ENCODE data around the gene GPR6.

The GPR6 gene

DNA sequence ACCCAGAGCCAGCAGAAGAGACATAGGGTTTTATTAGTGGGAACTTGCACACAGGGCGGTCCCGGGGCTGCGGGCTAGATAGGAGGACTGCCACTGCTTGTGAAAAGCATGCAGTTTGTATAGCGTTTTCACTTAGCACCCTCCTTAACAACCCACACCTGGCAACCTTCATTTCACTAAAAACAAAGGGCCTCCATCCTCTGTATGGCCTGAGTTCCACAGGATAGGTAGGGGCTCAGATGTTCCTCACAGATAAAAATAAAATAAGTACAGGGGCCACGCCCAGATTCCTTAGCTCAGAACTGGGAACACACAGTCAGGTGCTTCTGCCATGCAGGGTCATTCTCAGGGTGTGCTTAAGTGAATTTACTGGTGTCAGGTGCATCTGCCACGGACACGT lies 39.8 kb downstream of the GPR6 start:
- TF ChIP-seq SPI1 (IDR thresholded peaks at IDR 0.05; ENCODE audit: borderline replicate concordance, low read depth): no peak
- no peak for TF ChIP-seq POLR2AphosphoS5 (IDR thresholded peaks at IDR 0.05; ENCODE audit: low read depth)
- TF ChIP-seq, protein P1, sequence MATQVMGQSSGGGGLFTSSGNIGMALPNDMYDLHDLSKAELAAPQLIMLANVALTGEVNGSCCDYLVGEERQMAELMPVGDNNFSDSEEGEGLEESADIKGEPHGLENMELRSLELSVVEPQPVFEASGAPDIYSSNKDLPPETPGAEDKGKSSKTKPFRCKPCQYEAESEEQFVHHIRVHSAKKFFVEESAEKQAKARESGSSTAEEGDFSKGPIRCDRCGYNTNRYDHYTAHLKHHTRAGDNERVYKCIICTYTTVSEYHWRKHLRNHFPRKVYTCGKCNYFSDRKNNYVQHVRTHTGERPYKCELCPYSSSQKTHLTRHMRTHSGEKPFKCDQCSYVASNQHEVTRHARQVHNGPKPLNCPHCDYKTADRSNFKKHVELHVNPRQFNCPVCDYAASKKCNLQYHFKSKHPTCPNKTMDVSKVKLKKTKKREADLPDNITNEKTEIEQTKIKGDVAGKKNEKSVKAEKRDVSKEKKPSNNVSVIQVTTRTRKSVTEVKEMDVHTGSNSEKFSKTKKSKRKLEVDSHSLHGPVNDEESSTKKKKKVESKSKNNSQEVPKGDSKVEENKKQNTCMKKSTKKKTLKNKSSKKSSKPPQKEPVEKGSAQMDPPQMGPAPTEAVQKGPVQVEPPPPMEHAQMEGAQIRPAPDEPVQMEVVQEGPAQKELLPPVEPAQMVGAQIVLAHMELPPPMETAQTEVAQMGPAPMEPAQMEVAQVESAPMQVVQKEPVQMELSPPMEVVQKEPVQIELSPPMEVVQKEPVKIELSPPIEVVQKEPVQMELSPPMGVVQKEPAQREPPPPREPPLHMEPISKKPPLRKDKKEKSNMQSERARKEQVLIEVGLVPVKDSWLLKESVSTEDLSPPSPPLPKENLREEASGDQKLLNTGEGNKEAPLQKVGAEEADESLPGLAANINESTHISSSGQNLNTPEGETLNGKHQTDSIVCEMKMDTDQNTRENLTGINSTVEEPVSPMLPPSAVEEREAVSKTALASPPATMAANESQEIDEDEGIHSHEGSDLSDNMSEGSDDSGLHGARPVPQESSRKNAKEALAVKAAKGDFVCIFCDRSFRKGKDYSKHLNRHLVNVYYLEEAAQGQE (IDR thresholded peaks at IDR 0.05; ENCODE audit: insufficient replicate concordance, low read depth): no peak
- TF ChIP-seq GABPA (IDR thresholded peaks at IDR 0.05; ENCODE audit: low read depth): no peak
- TF ChIP-seq, protein P2, sequence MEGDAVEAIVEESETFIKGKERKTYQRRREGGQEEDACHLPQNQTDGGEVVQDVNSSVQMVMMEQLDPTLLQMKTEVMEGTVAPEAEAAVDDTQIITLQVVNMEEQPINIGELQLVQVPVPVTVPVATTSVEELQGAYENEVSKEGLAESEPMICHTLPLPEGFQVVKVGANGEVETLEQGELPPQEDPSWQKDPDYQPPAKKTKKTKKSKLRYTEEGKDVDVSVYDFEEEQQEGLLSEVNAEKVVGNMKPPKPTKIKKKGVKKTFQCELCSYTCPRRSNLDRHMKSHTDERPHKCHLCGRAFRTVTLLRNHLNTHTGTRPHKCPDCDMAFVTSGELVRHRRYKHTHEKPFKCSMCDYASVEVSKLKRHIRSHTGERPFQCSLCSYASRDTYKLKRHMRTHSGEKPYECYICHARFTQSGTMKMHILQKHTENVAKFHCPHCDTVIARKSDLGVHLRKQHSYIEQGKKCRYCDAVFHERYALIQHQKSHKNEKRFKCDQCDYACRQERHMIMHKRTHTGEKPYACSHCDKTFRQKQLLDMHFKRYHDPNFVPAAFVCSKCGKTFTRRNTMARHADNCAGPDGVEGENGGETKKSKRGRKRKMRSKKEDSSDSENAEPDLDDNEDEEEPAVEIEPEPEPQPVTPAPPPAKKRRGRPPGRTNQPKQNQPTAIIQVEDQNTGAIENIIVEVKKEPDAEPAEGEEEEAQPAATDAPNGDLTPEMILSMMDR (IDR thresholded peaks at IDR 0.05; ENCODE audit: insufficient read depth, low read length): no peak
- Histone ChIP-seq H3K27ac (replicated peaks) (no peak overlapping the region), H3K27me3 (ENCODE audit: insufficient read depth, poor library complexity, severe bottlenecking) (no peaks in the 10 kb centered on the region), H3K4me3 (replicated peaks; ENCODE audit: insufficient read depth, low read length) (no peak overlapping the region)
- no peak for DNase-seq (ENCODE audit: low read depth in 1 of 2, low spot score in 1 of 2)

DNA sequence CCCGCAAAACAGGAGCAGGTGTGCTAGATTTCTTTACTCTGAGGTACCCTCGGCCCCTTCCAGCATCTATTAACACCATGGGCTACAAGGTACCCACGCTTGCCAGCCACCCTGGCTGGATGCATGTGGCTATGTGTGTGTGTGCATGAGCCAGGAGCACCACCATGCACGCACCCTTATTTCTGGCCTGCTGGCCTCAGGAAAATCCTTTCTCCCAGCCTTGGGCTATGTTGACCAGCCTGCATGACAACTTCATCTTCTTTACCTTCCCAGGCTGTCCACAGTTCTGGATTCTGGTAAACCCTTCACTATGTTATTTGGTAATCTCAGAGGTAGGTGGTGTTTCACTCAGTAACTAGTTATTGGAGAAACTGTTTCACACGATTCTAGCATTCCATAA lies 40.4 kb downstream of the GPR6 start:
- no peak overlapping the region for H3K4me3 ChIP-seq (replicated peaks; ENCODE audit: insufficient read depth, low read length)
- H3K27ac ChIP-seq (replicated peaks): no peak overlapping the region
- DNase-seq (ENCODE audit: low read depth in 1 of 2, low spot score in 1 of 2): no peak
- TF ChIP-seq, protein P2 (IDR thresholded peaks at IDR 0.05; ENCODE audit: insufficient read depth, low read length): no peak
- TF ChIP-seq, protein P1 (IDR thresholded peaks at IDR 0.05; ENCODE audit: insufficient replicate concordance, low read depth): no peak
- TF ChIP-seq POLR2AphosphoS5 (IDR thresholded peaks at IDR 0.05; ENCODE audit: low read depth) (no peak), SPI1 (IDR thresholded peaks at IDR 0.05; ENCODE audit: borderline replicate concordance, low read depth) (no peak), GABPA (IDR thresholded peaks at IDR 0.05; ENCODE audit: low read depth) (no peak)
- H3K27me3 ChIP-seq (ENCODE audit: insufficient read depth, poor library complexity, severe bottlenecking): no peaks in the 10 kb centered on the region

DNA sequence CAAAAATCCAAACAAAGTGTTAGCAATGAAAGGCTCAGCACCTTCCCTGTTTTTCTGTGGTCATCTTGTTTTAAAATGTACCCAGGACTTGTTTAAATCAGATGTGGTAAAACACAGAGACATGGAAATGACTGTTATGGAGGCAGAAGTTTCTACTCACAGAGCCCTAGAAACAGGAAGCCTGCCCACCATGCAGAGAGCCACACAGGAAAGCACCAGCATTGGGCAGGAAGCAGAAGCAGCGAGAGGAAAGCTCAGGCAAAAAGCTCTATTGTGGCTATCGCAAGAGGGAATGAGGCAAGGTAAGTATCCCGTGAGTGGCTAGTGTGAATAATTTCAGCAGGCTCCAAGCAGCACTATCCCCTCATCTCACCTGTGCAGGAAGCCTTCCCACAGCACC lies 42.8 kb downstream of the GPR6 start:
- DNase-seq (ENCODE audit: low read depth in 1 of 2, low spot score in 1 of 2): peak in 1 of 2 experiments; percentile 68
- TF ChIP-seq GABPA (IDR thresholded peaks at IDR 0.05; ENCODE audit: low read depth) (peak; percentile 30; the same call in 1 of the 2 replicates), SPI1 (IDR thresholded peaks at IDR 0.05; ENCODE audit: borderline replicate concordance, low read depth) (peak; percentile 60; the same call in 1 of the 2 replicates), POLR2AphosphoS5 (IDR thresholded peaks at IDR 0.05; ENCODE audit: low read depth) (no peak)
- TF ChIP-seq, protein P1 (IDR thresholded peaks at IDR 0.05; ENCODE audit: insufficient replicate concordance, low read depth): no peak
- TF ChIP-seq, protein P2 (IDR thresholded peaks at IDR 0.05; ENCODE audit: insufficient read depth, low read length): no peak
- H3K27ac ChIP-seq (replicated peaks): peak overlapping the region; percentile 14; the same call in 1 of the 2 replicates

More for the DNA sequence above, 42.8 kb downstream of the GPR6 start:
- Histone ChIP-seq H3K27me3 (ENCODE audit: insufficient read depth, poor library complexity, severe bottlenecking) (no peaks in the 10 kb centered on the region), H3K4me3 (replicated peaks; ENCODE audit: insufficient read depth, low read length) (no peak overlapping the region)
